Measurements from ENCODE around the gene PAH. TPM values are rescaled to one million over a fixed set of nuclear protein-coding genes. Genes with fewer than 3 reads are reported as not detected.

Gene PAH
- total and polyA plus RNA-seq, 2 of the 13 experiments (the other 11 are each of a cell fraction or from before 2014, with no cell fraction given): 192 to 451 TPM

- peak; percentile 65 for TF ChIP-seq UBTF (CRISPR knock-in tag; IDR thresholded peaks at IDR 0.05)
- TF ChIP-seq ZNF597 (CRISPR knock-in tag; IDR thresholded peaks at IDR 0.05): no peak
- 0 out of 2 replicates have a peak, but pooled peaks have one; percentile 45 for TF ChIP-seq HDAC2 (CRISPR knock-in tag; IDR thresholded peaks at IDR 0.05)
- TF ChIP-seq ZNF225 (CRISPR knock-in tag; IDR thresholded peaks at IDR 0.05): no peak
- TF ChIP-seq ZNF280D (CRISPR knock-in tag; IDR thresholded peaks at IDR 0.05): no peak
- no peak for TF ChIP-seq ZNF333 (CRISPR knock-in tag; IDR thresholded peaks at IDR 0.05; ENCODE audit: borderline replicate concordance)
- no peak for TF ChIP-seq E2F2 (CRISPR knock-in tag; IDR thresholded peaks at IDR 0.05; ENCODE audit: borderline replicate concordance)
- TF ChIP-seq FOXC1 (CRISPR knock-in tag; IDR thresholded peaks at IDR 0.05; ENCODE audit: borderline replicate concordance): no peak
- TF ChIP-seq NFIC (IDR thresholded peaks at IDR 0.05; ENCODE audit: low read length): no peak
- TF ChIP-seq SMARCE1 (IDR thresholded peaks at IDR 0.05; ENCODE audit: borderline replicate concordance): no peak
- TF ChIP-seq ZNF749 (CRISPR knock-in tag; IDR thresholded peaks at IDR 0.05; ENCODE audit: borderline replicate concordance): no peak
- TF ChIP-seq ZNF552 (CRISPR knock-in tag; IDR thresholded peaks at IDR 0.05; ENCODE audit: borderline replicate concordance): no peak
- TF ChIP-seq ZUFSP (CRISPR knock-in tag; IDR thresholded peaks at IDR 0.05; ENCODE audit: borderline replicate concordance): no peak
- TF ChIP-seq TERF1 (CRISPR knock-in tag; IDR thresholded peaks at IDR 0.05): no peak
- no peak for TF ChIP-seq JUNB (CRISPR knock-in tag; IDR thresholded peaks at IDR 0.05; ENCODE audit: borderline replicate concordance)
- no peak for TF ChIP-seq ZNF460 (CRISPR knock-in tag; IDR thresholded peaks at IDR 0.05; ENCODE audit: borderline replicate concordance)
- no peak for TF ChIP-seq ZNF616 (CRISPR knock-in tag; IDR thresholded peaks at IDR 0.05; ENCODE audit: low read depth)
These were observed 33.3 kb upstream of the PAH start (continued) for GRCh38 chr12:102950107-102950949.

Data from HepG2 (cell line).